ENCODE results near the gene OTUB2.

- TF ChIP-seq, protein P1, sequence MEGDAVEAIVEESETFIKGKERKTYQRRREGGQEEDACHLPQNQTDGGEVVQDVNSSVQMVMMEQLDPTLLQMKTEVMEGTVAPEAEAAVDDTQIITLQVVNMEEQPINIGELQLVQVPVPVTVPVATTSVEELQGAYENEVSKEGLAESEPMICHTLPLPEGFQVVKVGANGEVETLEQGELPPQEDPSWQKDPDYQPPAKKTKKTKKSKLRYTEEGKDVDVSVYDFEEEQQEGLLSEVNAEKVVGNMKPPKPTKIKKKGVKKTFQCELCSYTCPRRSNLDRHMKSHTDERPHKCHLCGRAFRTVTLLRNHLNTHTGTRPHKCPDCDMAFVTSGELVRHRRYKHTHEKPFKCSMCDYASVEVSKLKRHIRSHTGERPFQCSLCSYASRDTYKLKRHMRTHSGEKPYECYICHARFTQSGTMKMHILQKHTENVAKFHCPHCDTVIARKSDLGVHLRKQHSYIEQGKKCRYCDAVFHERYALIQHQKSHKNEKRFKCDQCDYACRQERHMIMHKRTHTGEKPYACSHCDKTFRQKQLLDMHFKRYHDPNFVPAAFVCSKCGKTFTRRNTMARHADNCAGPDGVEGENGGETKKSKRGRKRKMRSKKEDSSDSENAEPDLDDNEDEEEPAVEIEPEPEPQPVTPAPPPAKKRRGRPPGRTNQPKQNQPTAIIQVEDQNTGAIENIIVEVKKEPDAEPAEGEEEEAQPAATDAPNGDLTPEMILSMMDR (conservative IDR thresholded peaks at IDR 0.05) = no peak
- no peak for TF ChIP-seq EZH2 (IDR thresholded peaks at IDR 0.05; ENCODE audit: low read depth)
These were observed 32.6 kb downstream of the OTUB2 start for GRCh38 chr14:94058674-94059138.
